H1 (cell line): ENCODE data around the gene RMP24.

Source experiments
- CHD7 ChIP-seq: fragments of 300-600 bp; sonication (generic); IDR thresholded peaks from 2 replicates; pipeline ENCODE4 v1.7.1; 2012; ENCODE audit warnings: low read length, moderate library complexity, mild to moderate bottlenecking, inconsistent platforms; ENCODE audit not compliant: insufficient replicate concordance
- CREB1 ChIP-seq: IDR thresholded peaks from 2 replicates; pipeline ENCODE4 v1.6.1; 2012; ENCODE audit warnings: inconsistent platforms
- CTBP2 ChIP-seq: IDR thresholded peaks from 2 replicates; pipeline ENCODE4 v1.7.0; 2011; ENCODE audit warnings: borderline replicate concordance, mild to moderate bottlenecking, moderate library complexity, mixed read lengths, low read length; ENCODE audit not compliant: insufficient read depth, insufficient read length
- CTCF ChIP-seq, 3 experiments: IDR thresholded peaks; 1 replicate in 2 of 3; 2 replicates in 1 of 3; pipeline versions ENCODE4 v1.5.1 to v1.6.1; 2011; ENCODE audit warnings: low read length in 3 of 3, mild to moderate bottlenecking in 3 of 3, inconsistent platforms in 2 of 3, low read depth in 1 of 3, moderate library complexity in 1 of 3; ENCODE audit not compliant: insufficient read depth in 1 of 3; ENCODE audit errors: control extremely low read depth in 1 of 3
- EZH2 ChIP-seq: fragments of 200-600 bp; sonication (generic); IDR thresholded peaks from 2 replicates; pipeline ENCODE4 v1.7.1; 2012; ENCODE audit warnings: low read depth, mild to moderate bottlenecking, moderate library complexity, low read length, inconsistent platforms; ENCODE audit not compliant: severe bottlenecking
- GTF2F1 ChIP-seq: IDR thresholded peaks from 2 replicates; pipeline ENCODE4 v1.6.1; 2012; ENCODE audit warnings: low read depth, low read length, improper control_type of control experiment, borderline replicate concordance
- POLR2A ChIP-seq, 2 experiments: IDR thresholded peaks; 1 replicate in 1 of 2; 2 replicates in 1 of 2; pipeline ENCODE4 v1.6.1; 2011; ENCODE audit warnings: low read depth in 2 of 2, low read length in 2 of 2, mild to moderate bottlenecking in 2 of 2; ENCODE audit errors: control extremely low read depth in 1 of 2
- POLR2AphosphoS5 ChIP-seq: IDR thresholded peaks from 2 replicates; pipeline ENCODE4 v1.6.1; 2011; ENCODE audit warnings: low read depth, low read length
- RAD21 ChIP-seq, 2 experiments: IDR thresholded peaks in 1 of 2; conservative IDR thresholded peaks in 1 of 2; 2 replicates each; pipeline ENCODE4 v1.6.1; 2011; ENCODE audit warnings: low read depth in 2 of 2, low read length in 2 of 2, improper control_type of control experiment in 1 of 2, inconsistent platforms in 1 of 2, mild to moderate bottlenecking in 1 of 2, moderate library complexity in 1 of 2
- SP1 ChIP-seq: IDR thresholded peaks from 2 replicates; pipeline ENCODE4 v1.6.1; 2011; ENCODE audit warnings: low read depth, low read length
- TCF12 ChIP-seq: IDR thresholded peaks from 2 replicates; pipeline ENCODE4 v1.6.1; 2011; ENCODE audit warnings: low read depth, mild to moderate bottlenecking, low read length

GRCh38 chr18:36020174-36020711 is 47.8 kb downstream of the RMP24 start:
- TF ChIP-seq POLR2AphosphoS5 (no peak), CTCF (IDR thresholded peaks at IDR 0.05; ENCODE audit: control extremely low read depth in 1 of 3, insufficient read depth in 1 of 3, low read depth in 1 of 3, low read length in 3 of 3) (no peak), EZH2 (no peak), CREB1 (no peak), POLR2A (IDR thresholded peaks at IDR 0.05; ENCODE audit: control extremely low read depth in 1 of 2, low read depth in 2 of 2, low read length in 2 of 2) (no peak), CTBP2 (no peak), SP1 (no peak), TCF12 (no peak), CHD7 (no peak), GTF2F1 (no peak), RAD21 (IDR thresholded peaks at IDR 0.05 in 1 of 2, conservative IDR thresholded peaks at IDR 0.05 in 1 of 2; ENCODE audit: low read depth in 2 of 2, low read length in 2 of 2) (no peak)
